22Rv1 (cell line): ENCODE data around the gene LMO7.

ENCODE experiments used
- ZFX ChIP-seq: fragments of 450-650 bp; IDR thresholded peaks from 2 replicates; pipeline ENCODE4 v1.6.1; 2017; ENCODE audit warnings: antibody characterized with exemption, borderline replicate concordance
- TF ChIP-seq, protein P1 (sequence below): fragments of 450-650 bp; IDR thresholded peaks from 2 replicates; pipeline ENCODE4 v1.5.1; 2017; ENCODE audit warnings: mild to moderate bottlenecking

DNA sequence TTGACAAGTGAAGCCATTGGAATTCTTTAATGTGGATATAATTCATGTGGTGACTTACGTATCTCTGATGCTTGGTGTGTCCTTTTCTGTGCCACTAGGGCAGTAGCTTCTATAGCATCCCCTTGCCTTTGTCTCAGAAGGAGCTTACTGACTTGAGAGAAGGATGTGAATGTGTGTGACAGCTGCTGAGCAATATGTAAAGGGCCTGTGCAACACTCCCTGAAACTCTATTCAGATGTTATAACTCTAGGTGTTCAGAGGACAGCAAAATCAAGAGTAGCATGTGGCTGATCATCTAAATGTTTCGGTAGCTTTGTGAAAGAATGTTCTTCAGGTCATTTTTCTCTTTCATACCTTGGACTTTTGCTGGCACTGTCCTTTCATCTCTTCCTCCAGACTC is 189.5 kb downstream of the LMO7 start:
- TF ChIP-seq, protein P1, sequence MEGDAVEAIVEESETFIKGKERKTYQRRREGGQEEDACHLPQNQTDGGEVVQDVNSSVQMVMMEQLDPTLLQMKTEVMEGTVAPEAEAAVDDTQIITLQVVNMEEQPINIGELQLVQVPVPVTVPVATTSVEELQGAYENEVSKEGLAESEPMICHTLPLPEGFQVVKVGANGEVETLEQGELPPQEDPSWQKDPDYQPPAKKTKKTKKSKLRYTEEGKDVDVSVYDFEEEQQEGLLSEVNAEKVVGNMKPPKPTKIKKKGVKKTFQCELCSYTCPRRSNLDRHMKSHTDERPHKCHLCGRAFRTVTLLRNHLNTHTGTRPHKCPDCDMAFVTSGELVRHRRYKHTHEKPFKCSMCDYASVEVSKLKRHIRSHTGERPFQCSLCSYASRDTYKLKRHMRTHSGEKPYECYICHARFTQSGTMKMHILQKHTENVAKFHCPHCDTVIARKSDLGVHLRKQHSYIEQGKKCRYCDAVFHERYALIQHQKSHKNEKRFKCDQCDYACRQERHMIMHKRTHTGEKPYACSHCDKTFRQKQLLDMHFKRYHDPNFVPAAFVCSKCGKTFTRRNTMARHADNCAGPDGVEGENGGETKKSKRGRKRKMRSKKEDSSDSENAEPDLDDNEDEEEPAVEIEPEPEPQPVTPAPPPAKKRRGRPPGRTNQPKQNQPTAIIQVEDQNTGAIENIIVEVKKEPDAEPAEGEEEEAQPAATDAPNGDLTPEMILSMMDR, result no peak
- TF ChIP-seq ZFX, result no peak
